BE2C (cell line): ENCODE measurements around the gene RASL11B.

Source experiments
- DNase-seq: peaks from one replicate; pipeline ENCODE4 v3.0.0-alpha.2; 2020
- H3K27me3 ChIP-seq: fragments of 250-450 bp; sonication (Bioruptor Pico); 2 replicates; pipeline ENCODE4 v1.5.1; 2020; ENCODE audit warnings: mild to moderate bottlenecking
- H3K36me3 ChIP-seq: fragments of 250-450 bp; sonication (Bioruptor Pico); 2 replicates; pipeline ENCODE4 v1.5.1; 2020; ENCODE audit warnings: mild to moderate bottlenecking
- H3K4me1 ChIP-seq: fragments of 250-450 bp; sonication (Bioruptor Pico); 2 replicates; pipeline ENCODE4 v1.5.1; 2020
- H3K4me3 ChIP-seq: 2 replicates; pipeline ENCODE4 v1.5.1; 2011; ENCODE audit warnings: low read depth, low read length
- H3K9me3 ChIP-seq: fragments of 250-450 bp; sonication (Bioruptor Pico); 2 replicates; pipeline ENCODE4 v1.5.1; 2020
- TF ChIP-seq, protein P1 (sequence below): IDR thresholded peaks from 2 replicates; pipeline ENCODE4 v1.5.1; 2012; ENCODE audit warnings: mild to moderate bottlenecking, low read depth, low read length

Gene RASL11B

DNA sequence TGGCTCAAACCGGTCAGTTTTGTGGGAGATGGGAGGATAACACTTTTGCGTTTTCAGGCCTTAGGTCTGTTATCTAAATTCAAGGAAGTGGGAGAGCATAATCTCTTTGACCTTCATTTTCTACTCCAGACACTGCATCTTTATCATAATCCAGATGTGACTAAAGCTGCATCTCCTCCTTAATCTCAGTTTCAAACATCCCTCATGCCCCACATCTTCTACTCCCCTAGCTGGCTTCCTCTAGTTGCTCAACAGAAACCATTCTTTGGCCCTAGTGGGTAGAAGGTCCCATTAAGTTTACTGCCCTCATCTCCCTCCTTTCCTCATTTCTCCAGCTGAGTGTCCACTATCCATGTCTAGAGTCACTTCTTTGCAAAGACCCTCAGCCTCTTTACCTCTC, 18.8 kb upstream of the RASL11B start:
- H3K36me3 ChIP-seq, result no peaks in the 10 kb centered on the region
- no peaks in the 10 kb centered on the region for H3K27me3 ChIP-seq
- DNase-seq, result no peak
- H3K9me3 ChIP-seq, result no peaks in the 10 kb centered on the region
- TF ChIP-seq, protein P1, sequence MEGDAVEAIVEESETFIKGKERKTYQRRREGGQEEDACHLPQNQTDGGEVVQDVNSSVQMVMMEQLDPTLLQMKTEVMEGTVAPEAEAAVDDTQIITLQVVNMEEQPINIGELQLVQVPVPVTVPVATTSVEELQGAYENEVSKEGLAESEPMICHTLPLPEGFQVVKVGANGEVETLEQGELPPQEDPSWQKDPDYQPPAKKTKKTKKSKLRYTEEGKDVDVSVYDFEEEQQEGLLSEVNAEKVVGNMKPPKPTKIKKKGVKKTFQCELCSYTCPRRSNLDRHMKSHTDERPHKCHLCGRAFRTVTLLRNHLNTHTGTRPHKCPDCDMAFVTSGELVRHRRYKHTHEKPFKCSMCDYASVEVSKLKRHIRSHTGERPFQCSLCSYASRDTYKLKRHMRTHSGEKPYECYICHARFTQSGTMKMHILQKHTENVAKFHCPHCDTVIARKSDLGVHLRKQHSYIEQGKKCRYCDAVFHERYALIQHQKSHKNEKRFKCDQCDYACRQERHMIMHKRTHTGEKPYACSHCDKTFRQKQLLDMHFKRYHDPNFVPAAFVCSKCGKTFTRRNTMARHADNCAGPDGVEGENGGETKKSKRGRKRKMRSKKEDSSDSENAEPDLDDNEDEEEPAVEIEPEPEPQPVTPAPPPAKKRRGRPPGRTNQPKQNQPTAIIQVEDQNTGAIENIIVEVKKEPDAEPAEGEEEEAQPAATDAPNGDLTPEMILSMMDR, result no peak
- H3K4me3 ChIP-seq, result no peak overlapping the region
- H3K4me1 ChIP-seq, result peaks cover 27% of the 10 kb centered on the region

DNA sequence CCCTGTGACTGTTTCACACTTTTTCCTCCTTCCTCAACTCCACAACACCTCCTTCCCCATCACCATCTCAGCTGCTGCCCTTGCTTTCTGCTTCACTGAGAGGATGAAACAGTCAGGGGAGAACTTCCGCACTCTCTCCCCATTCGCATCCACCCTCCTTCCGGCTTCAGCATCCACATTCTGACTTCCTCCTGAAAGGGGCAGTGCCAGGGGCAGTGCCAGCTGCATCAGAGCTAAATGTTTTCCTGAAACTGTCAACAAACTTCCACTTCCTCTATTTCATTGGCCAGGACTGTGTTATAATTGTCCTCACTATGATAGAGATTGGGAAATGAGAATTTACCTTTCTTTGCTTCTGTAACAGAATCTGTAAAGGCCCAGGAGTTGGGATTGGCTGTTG, 18.2 kb upstream of the RASL11B start:
- no peaks in the 10 kb centered on the region for H3K27me3 ChIP-seq
- H3K4me3 ChIP-seq, result no peak overlapping the region
- TF ChIP-seq, protein P1, result no peak
- H3K4me1 ChIP-seq, result peaks cover 23% of the 10 kb centered on the region
- no peaks in the 10 kb centered on the region for H3K36me3 ChIP-seq
- no peak for DNase-seq
- H3K9me3 ChIP-seq, result no peaks in the 10 kb centered on the region

DNA sequence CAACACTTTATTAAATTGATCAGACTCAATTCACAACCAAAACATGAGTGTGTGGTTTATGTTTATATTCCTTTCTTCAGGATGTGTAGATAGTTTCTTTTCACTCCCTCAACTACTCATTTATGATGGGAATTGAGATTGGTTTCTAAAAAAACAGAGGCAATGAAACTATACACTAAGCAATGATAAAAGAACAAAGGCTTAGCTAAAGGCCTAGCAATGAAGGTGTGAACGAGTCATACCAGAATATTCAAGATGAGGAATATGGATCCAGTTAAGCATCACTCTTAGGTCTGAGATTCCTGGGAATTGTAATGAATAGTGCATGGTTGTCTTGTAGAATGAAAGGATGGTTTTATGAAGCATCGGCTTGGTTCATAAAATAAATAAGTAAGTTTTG, 17.5 kb upstream of the RASL11B start:
- Histone ChIP-seq H3K4me3 (no peak overlapping the region), H3K27me3 (no peaks in the 10 kb centered on the region), H3K4me1 (peaks cover 19% of the 10 kb centered on the region), H3K9me3 (no peaks in the 10 kb centered on the region), H3K36me3 (no peaks in the 10 kb centered on the region)
- TF ChIP-seq, protein P1, result no peak
- DNase-seq, result no peak

DNA sequence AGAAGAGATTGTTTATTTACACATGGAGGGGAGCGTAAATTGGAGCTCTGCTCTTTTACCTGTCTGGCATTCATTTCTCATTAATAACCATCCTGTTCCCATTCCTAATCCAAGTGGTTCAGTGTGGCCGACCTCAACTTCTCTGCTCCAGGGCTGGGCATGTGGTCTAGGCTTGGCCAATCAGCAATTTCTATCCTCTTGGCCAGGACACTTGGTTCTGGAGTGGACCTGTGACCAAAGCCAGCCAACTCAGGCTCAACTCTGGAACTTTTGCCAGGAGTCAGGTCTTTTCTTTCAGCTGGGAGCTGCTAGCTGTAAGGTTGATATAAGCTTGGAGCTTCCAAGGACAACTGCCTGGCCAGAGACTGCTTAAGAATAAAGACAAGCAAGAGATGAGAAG, 15.6 kb upstream of the RASL11B start:
- no peak overlapping the region for H3K4me3 ChIP-seq
- TF ChIP-seq, protein P1, result no peak
- no peak for DNase-seq
- no peaks in the 10 kb centered on the region for H3K9me3 ChIP-seq
- H3K36me3 ChIP-seq, result no peaks in the 10 kb centered on the region
- no peaks in the 10 kb centered on the region for H3K27me3 ChIP-seq
- peaks cover 10% of the 10 kb centered on the region for H3K4me1 ChIP-seq

DNA sequence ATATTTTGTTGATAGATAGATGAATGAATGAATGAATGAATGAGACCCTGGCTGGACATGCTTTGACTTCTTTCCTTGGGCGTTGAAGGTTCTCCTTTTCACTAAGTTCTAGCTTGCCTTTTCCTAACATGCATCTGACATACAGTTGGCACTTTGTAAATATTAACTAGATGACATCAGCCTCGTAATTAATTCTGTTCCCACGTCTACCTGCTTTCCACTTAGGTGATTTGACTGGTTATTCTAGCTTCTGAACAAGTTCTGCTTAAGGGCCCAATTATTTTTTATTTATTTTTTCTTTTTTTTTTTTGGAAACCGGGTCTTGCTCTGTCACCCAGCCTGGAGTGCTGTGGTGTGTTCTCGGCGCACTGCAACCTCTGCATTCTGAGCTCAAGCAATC, 13.9 kb upstream of the RASL11B start:
- Histone ChIP-seq H3K4me3 (no peak overlapping the region), H3K27me3 (no peaks in the 10 kb centered on the region), H3K36me3 (no peaks in the 10 kb centered on the region), H3K9me3 (no peaks in the 10 kb centered on the region), H3K4me1 (no peaks in the 10 kb centered on the region)
- TF ChIP-seq, protein P1, result no peak
- DNase-seq, result no peak

DNA sequence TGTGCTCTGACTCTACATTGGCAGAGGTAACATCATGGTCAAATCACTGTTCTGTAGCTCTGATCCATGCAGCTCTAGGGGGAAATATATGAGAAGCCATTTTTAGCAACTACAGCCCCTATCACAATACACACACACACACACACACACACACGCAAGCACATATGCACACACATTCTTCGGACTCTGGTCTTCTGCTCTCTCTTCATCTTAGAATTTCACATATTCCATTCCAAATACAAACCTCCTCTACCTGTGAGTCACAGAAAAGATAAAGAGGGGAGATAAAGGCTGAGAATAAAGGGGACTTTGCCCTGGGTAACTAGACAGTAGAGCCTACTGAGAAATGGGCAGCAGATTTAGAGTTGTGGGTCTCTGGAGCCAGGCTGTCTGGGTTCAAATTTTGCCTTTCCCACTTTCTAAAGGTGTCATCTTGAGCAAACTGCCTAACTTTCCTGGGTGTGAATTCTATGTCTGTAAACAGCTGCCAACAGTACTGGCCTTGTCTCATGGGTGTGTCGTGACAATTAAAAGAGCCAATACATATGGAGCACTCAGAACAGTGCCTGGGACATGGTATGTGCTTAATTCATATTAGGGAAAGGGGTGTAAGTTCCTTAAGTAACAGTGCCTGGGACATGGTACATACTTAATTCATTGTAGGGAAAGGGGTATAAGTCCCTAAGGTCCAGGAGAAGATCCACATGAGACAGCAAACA, 11.6 kb upstream of the RASL11B start:
- H3K27me3 ChIP-seq, result no peaks in the 10 kb centered on the region
- H3K4me3 ChIP-seq, result no peak overlapping the region
- TF ChIP-seq, protein P1, result no peak
- no peaks in the 10 kb centered on the region for H3K36me3 ChIP-seq
- no peak for DNase-seq
- no peaks in the 10 kb centered on the region for H3K4me1 ChIP-seq
- H3K9me3 ChIP-seq, result no peaks in the 10 kb centered on the region
